Measurements from ENCODE around the gene B4GALT6.

The B4GALT6 gene

DNA sequence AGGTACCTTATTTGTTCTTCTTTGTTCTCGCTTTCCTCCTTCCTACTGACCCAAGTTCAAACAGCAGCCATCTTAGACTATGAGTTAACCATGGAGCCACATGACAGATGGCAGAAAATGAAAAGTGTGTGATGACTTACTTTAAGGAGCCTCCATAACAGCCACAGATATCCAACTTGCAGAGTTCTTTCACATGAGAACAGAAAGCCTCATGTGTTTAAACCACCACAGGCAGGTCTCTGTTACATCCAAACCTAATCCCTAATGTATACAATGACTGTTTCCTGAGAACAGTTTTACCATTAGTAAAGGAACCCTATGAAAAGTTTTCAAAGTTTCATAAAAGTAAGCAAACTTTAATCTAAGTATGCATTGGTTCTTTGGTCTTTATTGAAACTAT lies 20.3 kb downstream of the B4GALT6 start:
- no peak for DNase-seq
- H3K4me3 ChIP-seq (ENCODE audit: insufficient read depth, low read depth, low read length, poor library complexity, severe bottlenecking): no peak overlapping the region

GRCh38 chr18:31661965-31662364 lies 22.4 kb downstream of the B4GALT6 start:
- Histone ChIP-seq H3K4me3 (ENCODE audit: insufficient read depth, low read depth, low read length, poor library complexity, severe bottlenecking) (no peak overlapping the region), H3K27ac (ENCODE audit: insufficient read depth, low read length, poor library complexity, severe bottlenecking) (no peak overlapping the region), H3K36me3 (ENCODE audit: control insufficient read depth, insufficient read depth, low read length) (no peaks in the 10 kb centered on the region), H3K4me1 (ENCODE audit: control insufficient read depth, insufficient read depth, low read length, poor library complexity, severe bottlenecking) (no peaks in the 10 kb centered on the region), H3K27me3 (replicated peaks; ENCODE audit: control insufficient read depth, insufficient read depth, low read length, poor library complexity, severe bottlenecking) (no peaks in the 10 kb centered on the region), H3K9me3 (ENCODE audit: control insufficient read depth, low read length) (no peaks in the 10 kb centered on the region)
- no peak for DNase-seq

More for the DNA sequence above, 20.3 kb downstream of the B4GALT6 start:
- Histone ChIP-seq H3K9me3 (ENCODE audit: control insufficient read depth, low read length) (no peaks in the 10 kb centered on the region), H3K27me3 (replicated peaks; ENCODE audit: control insufficient read depth, insufficient read depth, low read length, poor library complexity, severe bottlenecking) (no peaks in the 10 kb centered on the region), H3K4me1 (ENCODE audit: control insufficient read depth, insufficient read depth, low read length, poor library complexity, severe bottlenecking) (no peaks in the 10 kb centered on the region), H3K27ac (ENCODE audit: insufficient read depth, low read length, poor library complexity, severe bottlenecking) (no peak overlapping the region), H3K36me3 (ENCODE audit: control insufficient read depth, insufficient read depth, low read length) (no peaks in the 10 kb centered on the region)

DNA sequence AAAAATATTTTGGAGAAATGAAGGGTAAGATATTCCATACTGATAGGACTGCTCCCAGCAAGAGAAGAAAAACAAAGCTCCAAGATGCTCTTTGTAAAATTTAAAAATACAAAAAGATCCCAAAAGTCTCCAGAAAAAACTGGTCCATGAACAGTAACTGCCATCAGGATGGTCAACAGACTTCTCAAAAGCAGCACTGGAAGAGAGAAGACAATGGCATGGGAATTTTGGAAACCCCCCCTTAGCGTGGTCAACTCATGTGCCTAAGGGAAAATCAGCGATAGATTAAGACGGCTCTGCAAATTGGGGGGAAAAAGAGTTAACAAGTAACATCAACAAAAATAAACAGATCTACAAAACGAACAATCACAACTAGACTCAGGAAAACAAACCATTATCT lies 23.6 kb downstream of the B4GALT6 start:
- Histone ChIP-seq H3K4me3 (ENCODE audit: insufficient read depth, low read depth, low read length, poor library complexity, severe bottlenecking) (no peak overlapping the region), H3K27me3 (replicated peaks; ENCODE audit: control insufficient read depth, insufficient read depth, low read length, poor library complexity, severe bottlenecking) (no peaks in the 10 kb centered on the region), H3K9me3 (ENCODE audit: control insufficient read depth, low read length) (no peaks in the 10 kb centered on the region), H3K36me3 (ENCODE audit: control insufficient read depth, insufficient read depth, low read length) (no peaks in the 10 kb centered on the region), H3K4me1 (ENCODE audit: control insufficient read depth, insufficient read depth, low read length, poor library complexity, severe bottlenecking) (no peaks in the 10 kb centered on the region), H3K27ac (ENCODE audit: insufficient read depth, low read length, poor library complexity, severe bottlenecking) (no peak overlapping the region)
- no peak for DNase-seq

DNA sequence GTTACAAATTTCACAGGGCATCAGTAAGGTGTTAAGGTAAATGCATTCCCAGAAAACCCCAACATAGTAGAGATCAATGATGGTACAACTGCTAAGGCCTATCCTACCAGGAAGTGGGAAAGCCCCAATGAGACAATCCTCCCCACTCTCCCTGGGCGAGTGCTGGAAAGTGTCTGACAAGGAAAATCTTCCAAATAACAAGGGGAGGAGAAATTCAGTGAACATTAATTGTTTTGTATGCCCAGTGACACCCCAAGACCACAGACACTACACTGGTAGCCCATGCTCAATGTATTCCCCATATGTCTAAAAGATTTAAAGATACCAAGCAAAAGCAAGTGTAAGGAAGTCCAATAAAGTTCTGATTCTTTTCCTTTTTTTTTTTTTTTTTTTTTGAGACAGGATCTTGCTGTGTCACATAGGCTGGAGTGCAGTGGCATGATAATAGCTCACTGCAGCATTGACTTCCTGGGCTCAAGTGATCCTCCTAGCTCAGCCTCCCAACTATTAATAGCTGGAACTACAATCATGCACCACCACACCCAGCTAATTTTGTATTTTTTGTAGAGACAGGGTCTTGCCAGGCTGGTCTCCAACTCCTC lies 24.7 kb downstream of the B4GALT6 start:
- no peak for DNase-seq
- Histone ChIP-seq H3K27ac (ENCODE audit: insufficient read depth, low read length, poor library complexity, severe bottlenecking) (no peak overlapping the region), H3K9me3 (ENCODE audit: control insufficient read depth, low read length) (no peaks in the 10 kb centered on the region), H3K36me3 (ENCODE audit: control insufficient read depth, insufficient read depth, low read length) (no peaks in the 10 kb centered on the region), H3K4me1 (ENCODE audit: control insufficient read depth, insufficient read depth, low read length, poor library complexity, severe bottlenecking) (no peaks in the 10 kb centered on the region), H3K4me3 (ENCODE audit: insufficient read depth, low read depth, low read length, poor library complexity, severe bottlenecking) (no peak overlapping the region), H3K27me3 (replicated peaks; ENCODE audit: control insufficient read depth, insufficient read depth, low read length, poor library complexity, severe bottlenecking) (no peaks in the 10 kb centered on the region)

GRCh38 chr18:31658670-31659575 lies 25.5 kb downstream of the B4GALT6 start:
- Histone ChIP-seq H3K4me1 (ENCODE audit: control insufficient read depth, insufficient read depth, low read length, poor library complexity, severe bottlenecking) (no peaks in the 10 kb centered on the region), H3K9me3 (ENCODE audit: control insufficient read depth, low read length) (no peaks in the 10 kb centered on the region), H3K36me3 (ENCODE audit: control insufficient read depth, insufficient read depth, low read length) (no peaks in the 10 kb centered on the region), H3K27me3 (replicated peaks; ENCODE audit: control insufficient read depth, insufficient read depth, low read length, poor library complexity, severe bottlenecking) (no peaks in the 10 kb centered on the region), H3K27ac (ENCODE audit: insufficient read depth, low read length, poor library complexity, severe bottlenecking) (no peak overlapping the region), H3K4me3 (ENCODE audit: insufficient read depth, low read depth, low read length, poor library complexity, severe bottlenecking) (no peak overlapping the region)
- no peak for DNase-seq

GRCh38 chr18:31657823-31658669 lies 26.3 kb downstream of the B4GALT6 start:
- Histone ChIP-seq H3K4me1 (ENCODE audit: control insufficient read depth, insufficient read depth, low read length, poor library complexity, severe bottlenecking) (no peaks in the 10 kb centered on the region), H3K27ac (ENCODE audit: insufficient read depth, low read length, poor library complexity, severe bottlenecking) (no peak overlapping the region), H3K4me3 (ENCODE audit: insufficient read depth, low read depth, low read length, poor library complexity, severe bottlenecking) (no peak overlapping the region), H3K27me3 (replicated peaks; ENCODE audit: control insufficient read depth, insufficient read depth, low read length, poor library complexity, severe bottlenecking) (no peaks in the 10 kb centered on the region), H3K9me3 (ENCODE audit: control insufficient read depth, low read length) (no peaks in the 10 kb centered on the region), H3K36me3 (ENCODE audit: control insufficient read depth, insufficient read depth, low read length) (no peaks in the 10 kb centered on the region)
- no peak for DNase-seq

DNA sequence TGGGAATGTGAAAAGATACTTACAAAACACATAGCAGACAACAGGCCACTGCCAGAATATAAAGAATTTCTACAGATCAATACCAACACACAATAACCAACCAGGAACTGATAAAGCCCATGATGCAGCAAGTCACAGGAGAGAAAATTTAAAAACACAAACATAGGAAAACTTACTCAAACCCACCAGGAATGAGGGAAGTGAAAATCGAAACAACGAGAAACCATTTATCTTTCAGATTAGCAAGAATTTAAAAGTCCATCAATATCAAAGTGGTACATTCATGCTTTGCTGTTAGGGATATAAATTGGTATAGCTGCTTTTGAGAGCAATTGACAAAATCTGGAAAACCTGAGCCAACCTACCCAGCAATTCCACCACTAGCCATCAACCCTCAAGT lies 27.6 kb downstream of the B4GALT6 start:
- Histone ChIP-seq H3K36me3 (ENCODE audit: control insufficient read depth, insufficient read depth, low read length) (no peaks in the 10 kb centered on the region), H3K4me3 (ENCODE audit: insufficient read depth, low read depth, low read length, poor library complexity, severe bottlenecking) (no peak overlapping the region), H3K9me3 (ENCODE audit: control insufficient read depth, low read length) (no peaks in the 10 kb centered on the region), H3K4me1 (ENCODE audit: control insufficient read depth, insufficient read depth, low read length, poor library complexity, severe bottlenecking) (no peaks in the 10 kb centered on the region), H3K27ac (ENCODE audit: insufficient read depth, low read length, poor library complexity, severe bottlenecking) (no peak overlapping the region), H3K27me3 (replicated peaks; ENCODE audit: control insufficient read depth, insufficient read depth, low read length, poor library complexity, severe bottlenecking) (no peaks in the 10 kb centered on the region)
- DNase-seq: no peak

DNA sequence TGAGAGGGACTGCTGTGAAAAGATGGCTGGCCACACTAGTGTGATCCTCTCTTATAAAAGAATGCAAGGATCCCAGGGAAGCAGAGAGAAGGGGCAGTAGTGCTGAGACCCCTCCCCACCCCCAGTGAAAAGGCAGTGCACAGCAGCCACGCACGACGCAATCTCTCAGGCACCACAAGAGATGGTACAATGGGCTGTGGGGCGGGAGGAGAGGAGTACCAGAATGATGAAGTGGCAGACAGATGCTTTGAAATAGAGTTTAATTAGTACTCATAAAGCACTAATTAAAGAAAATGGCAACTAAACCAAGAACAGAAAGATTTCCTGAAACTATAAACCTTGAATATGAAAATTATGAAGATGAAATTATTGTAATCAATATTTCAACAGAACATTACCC lies 29.0 kb downstream of the B4GALT6 start:
- Histone ChIP-seq H3K4me1 (ENCODE audit: control insufficient read depth, insufficient read depth, low read length, poor library complexity, severe bottlenecking) (no peaks in the 10 kb centered on the region), H3K9me3 (ENCODE audit: control insufficient read depth, low read length) (no peaks in the 10 kb centered on the region), H3K36me3 (ENCODE audit: control insufficient read depth, insufficient read depth, low read length) (no peaks in the 10 kb centered on the region), H3K27ac (ENCODE audit: insufficient read depth, low read length, poor library complexity, severe bottlenecking) (no peak overlapping the region), H3K4me3 (ENCODE audit: insufficient read depth, low read depth, low read length, poor library complexity, severe bottlenecking) (no peak overlapping the region), H3K27me3 (replicated peaks; ENCODE audit: control insufficient read depth, insufficient read depth, low read length, poor library complexity, severe bottlenecking) (peaks cover 3% of the 10 kb centered on the region)
- DNase-seq: no peak

GRCh38 chr18:31652877-31653276 lies 31.5 kb downstream of the B4GALT6 start:
- DNase-seq: no peak
- H3K27ac ChIP-seq (ENCODE audit: insufficient read depth, low read length, poor library complexity, severe bottlenecking): no peak overlapping the region
- H3K4me1 ChIP-seq (ENCODE audit: control insufficient read depth, insufficient read depth, low read length, poor library complexity, severe bottlenecking): no peaks in the 10 kb centered on the region
- no peak overlapping the region for H3K4me3 ChIP-seq (ENCODE audit: insufficient read depth, low read depth, low read length, poor library complexity, severe bottlenecking)
- no peaks in the 10 kb centered on the region for H3K36me3 ChIP-seq (ENCODE audit: control insufficient read depth, insufficient read depth, low read length)
- no peaks in the 10 kb centered on the region for H3K9me3 ChIP-seq (ENCODE audit: control insufficient read depth, low read length)
- H3K27me3 ChIP-seq (replicated peaks; ENCODE audit: control insufficient read depth, insufficient read depth, low read length, poor library complexity, severe bottlenecking): peaks cover 3% of the 10 kb centered on the region

All from effector memory CD4-positive, alpha-beta T cell (primary cell).